Left lung (tissue), 10 donors: ENCODE data around the gene COMMD8. TPM values are rescaled to one million over a fixed set of nuclear protein-coding genes. Genes with fewer than 3 reads are reported as not detected.
"Not testable (repeated sequence)": the region's sequence is repeated elsewhere in the genome, so short reads cannot be mapped to it uniquely, and the experiment has no call there.

Experiments
- ATAC-seq: fragments of 200-7000 bp; cut with Tn5 transposase; one replicate; pipeline ENCODE4 v1.9.1; 2020; ENCODE audit warnings: moderate library complexity
- DNase-seq, 4 donors: peaks; one replicate each; pipeline ENCODE4 v3.0.0-alpha.2; 2013 to 2020
- H3K27ac ChIP-seq, 2 donors: fragments of 200-600 bp; sonication (generic) in 1 of 2; one replicate each; pipeline versions ENCODE4 v1.5.0 to v1.8.0; 2020 to 2021
- H3K27me3 ChIP-seq, 2 donors: fragments of 200-600 bp; sonication (generic) in 1 of 2; one replicate each; pipeline versions ENCODE4 v1.5.0 to v1.8.0; 2020 to 2021
- H3K36me3 ChIP-seq, 2 donors: fragments of 200-600 bp; sonication (generic) in 1 of 2; one replicate each; pipeline versions ENCODE4 v1.5.0 to v1.8.0; 2020 to 2021
- H3K4me1 ChIP-seq, 2 donors: fragments of 200-600 bp; one replicate each; pipeline ENCODE4 v1.8.0; 2021
- H3K4me3 ChIP-seq, 2 donors: fragments of 200-600 bp; sonication (generic) in 1 of 2; one replicate each; pipeline versions ENCODE4 v1.5.0 to v1.8.0; 2020 to 2021; ENCODE audit warnings: mild to moderate bottlenecking in 1 of 2
- H3K9me3 ChIP-seq, 2 donors: fragments of 200-600 bp; sonication (generic) in 1 of 2; one replicate each; pipeline versions ENCODE4 v1.5.0 to v1.8.0; 2020 to 2021
- intact Hi-C, 2 donors: fragments of 100-400 bp; cut with DNase I; formaldehyde crosslinking; loops; one replicate each; pipeline versions ENCODE4 v1.11.2 to v1.14.2; 2022
- polyA plus RNA-seq, 6 donors: library from polyadenylated mRNA; unstranded; fragments of 120-200 nt; gene quantifications; one replicate each; pipeline ENCODE4 v1.2.1, GENCODE V29; 2013; ENCODE audit not compliant: insufficient read length in 6 of 6
- total RNA-seq, 2 donors: library from RNA; stranded (reverse); fragmentation: NEBNext Ultra II Directional; extraction: Animal tissue kit (Norgen Biotek cat#: 25700); gene quantifications; one replicate each; pipeline ENCODE4 v1.2.1, GENCODE V29; 2021
- TF ChIP-seq, protein P1 (sequence below), 2 donors: fragments of 200-600 bp; sonication (generic) in 1 of 2; IDR thresholded peaks; one replicate each; pipeline versions ENCODE4 v1.5.0 to v1.8.0; 2021; ENCODE audit warnings: antibody characterized with exemption in 2 of 2
- donor health status: DM: no; HTN: yes; CAD: no.
- donor health status: DM: no; HTN: no; CAD: no.

COMMD8 gene
- total and polyA plus RNA-seq, 8 donors = 18.9 to 22.1 (median 19.9) TPM

DNA sequence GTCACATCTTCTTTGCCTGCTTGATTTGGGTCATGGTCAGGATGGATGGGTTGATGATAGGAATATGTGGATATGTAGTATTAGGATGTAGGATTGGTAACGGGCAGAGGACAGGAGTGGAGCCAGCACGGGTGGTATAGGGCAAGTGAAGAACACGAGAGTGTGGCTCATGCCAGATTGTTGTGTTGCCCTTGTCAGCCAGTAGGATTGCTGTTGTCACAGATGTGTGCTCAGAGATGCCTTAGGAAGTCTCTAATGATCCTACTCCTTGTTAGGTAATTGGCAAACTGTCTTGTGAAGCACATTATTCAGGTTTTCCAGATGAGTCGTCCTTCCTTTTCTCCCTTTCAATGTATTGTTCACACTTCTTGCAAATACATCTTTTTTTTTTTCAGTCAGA is 27.0 kb upstream of the COMMD8 start:
- peaks cover 0 to 19% of the 10 kb centered on the region in 2 donors for H3K4me1 ChIP-seq
- H3K27me3 ChIP-seq = no peaks in the 10 kb centered on the region
- H3K27ac ChIP-seq = no peak overlapping the region
- no peak for ATAC-seq
- TF ChIP-seq, protein P1, sequence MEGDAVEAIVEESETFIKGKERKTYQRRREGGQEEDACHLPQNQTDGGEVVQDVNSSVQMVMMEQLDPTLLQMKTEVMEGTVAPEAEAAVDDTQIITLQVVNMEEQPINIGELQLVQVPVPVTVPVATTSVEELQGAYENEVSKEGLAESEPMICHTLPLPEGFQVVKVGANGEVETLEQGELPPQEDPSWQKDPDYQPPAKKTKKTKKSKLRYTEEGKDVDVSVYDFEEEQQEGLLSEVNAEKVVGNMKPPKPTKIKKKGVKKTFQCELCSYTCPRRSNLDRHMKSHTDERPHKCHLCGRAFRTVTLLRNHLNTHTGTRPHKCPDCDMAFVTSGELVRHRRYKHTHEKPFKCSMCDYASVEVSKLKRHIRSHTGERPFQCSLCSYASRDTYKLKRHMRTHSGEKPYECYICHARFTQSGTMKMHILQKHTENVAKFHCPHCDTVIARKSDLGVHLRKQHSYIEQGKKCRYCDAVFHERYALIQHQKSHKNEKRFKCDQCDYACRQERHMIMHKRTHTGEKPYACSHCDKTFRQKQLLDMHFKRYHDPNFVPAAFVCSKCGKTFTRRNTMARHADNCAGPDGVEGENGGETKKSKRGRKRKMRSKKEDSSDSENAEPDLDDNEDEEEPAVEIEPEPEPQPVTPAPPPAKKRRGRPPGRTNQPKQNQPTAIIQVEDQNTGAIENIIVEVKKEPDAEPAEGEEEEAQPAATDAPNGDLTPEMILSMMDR (IDR thresholded peaks at IDR 0.05) = peak in 1 of 2 donors; percentile 23
- intact Hi-C loops = no loop called here
- no peaks in the 10 kb centered on the region for H3K36me3 ChIP-seq
- DNase-seq = no peak
- no peaks in the 10 kb centered on the region for H3K9me3 ChIP-seq
- no peak overlapping the region for H3K4me3 ChIP-seq

GRCh38 chr4:47488706-47489105 is 25.2 kb upstream of the COMMD8 start:
- no peaks in the 10 kb centered on the region for H3K9me3 ChIP-seq
- no peaks in the 10 kb centered on the region for H3K27me3 ChIP-seq
- H3K4me3 ChIP-seq = no peak overlapping the region
- peaks cover 0 to 33% of the 10 kb centered on the region in 2 donors for H3K4me1 ChIP-seq
- DNase-seq = no peak
- H3K36me3 ChIP-seq = no peaks in the 10 kb centered on the region
- TF ChIP-seq, protein P1 (IDR thresholded peaks at IDR 0.05) = no peak
- no peak overlapping the region for H3K27ac ChIP-seq
- intact Hi-C loops = no loop called here
- no peak for ATAC-seq

GRCh38 chr4:47486727-47487126 is 23.2 kb upstream of the COMMD8 start:
- peaks cover 0 to 42% of the 10 kb centered on the region in 2 donors for H3K4me1 ChIP-seq
- H3K9me3 ChIP-seq, intact Hi-C loops, H3K27me3 ChIP-seq, H3K27ac ChIP-seq, DNase-seq, H3K36me3 ChIP-seq, ATAC-seq: not testable (repeated sequence)
- H3K4me3 ChIP-seq = peak overlapping the region in 1 of 2 donors; percentile 55

DNA sequence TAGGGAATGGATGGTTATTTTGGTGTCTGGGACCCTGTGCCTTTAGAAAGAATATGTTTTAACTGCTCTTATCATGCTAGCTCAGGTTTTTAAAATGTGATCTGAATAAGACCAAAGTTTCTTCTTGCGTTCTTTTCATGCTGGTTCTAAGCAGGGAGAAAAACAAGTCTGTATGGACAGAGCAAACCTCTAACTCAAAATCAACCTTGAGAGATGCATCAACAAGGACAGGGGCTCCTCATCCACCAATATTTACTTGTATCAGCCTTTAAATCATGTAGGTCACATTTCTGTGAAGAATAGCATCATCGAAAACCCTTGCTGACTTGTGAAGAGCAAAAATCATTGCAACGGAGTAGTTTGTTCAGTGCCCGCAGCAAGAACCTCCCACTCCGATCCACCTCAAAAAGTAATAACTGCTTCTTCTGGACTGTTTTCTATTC is 22.8 kb upstream of the COMMD8 start:
- Histone ChIP-seq H3K4me3 (peak overlapping the region; percentile 40 to 55), H3K27me3 (no peaks in the 10 kb centered on the region), H3K4me1 (peaks cover 0 to 42% of the 10 kb centered on the region in 2 donors), H3K9me3 (no peaks in the 10 kb centered on the region), H3K36me3 (no peaks in the 10 kb centered on the region), H3K27ac (peak overlapping the region; percentile 95 to 96)
- ATAC-seq (peak; percentile 2), DNase-seq (peak in 2 of 4 donors; percentile 13 to 23)
- TF ChIP-seq, protein P1 (IDR thresholded peaks at IDR 0.05) = no peak
- intact Hi-C loops = no loop called here

DNA sequence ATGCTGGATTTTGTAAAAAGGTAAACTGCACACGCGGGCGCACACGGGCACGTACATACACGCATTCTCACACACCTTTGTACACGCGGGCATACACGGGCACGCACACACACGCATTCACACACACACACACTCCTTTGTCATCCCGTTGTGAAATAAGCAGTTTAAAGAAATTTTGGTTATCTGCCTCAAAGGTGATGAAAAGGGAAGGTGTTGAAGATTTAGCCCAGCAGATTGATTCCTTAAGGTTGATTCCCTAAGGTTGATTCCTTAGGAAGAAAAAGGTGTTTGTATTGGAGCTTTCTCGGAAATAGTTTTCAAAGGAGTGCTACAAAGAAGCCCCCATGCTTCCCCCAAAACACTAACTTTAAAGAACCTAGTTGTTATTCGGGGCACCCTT is 22.3 kb upstream of the COMMD8 start:
- H3K9me3 ChIP-seq = no peaks in the 10 kb centered on the region
- no peaks in the 10 kb centered on the region for H3K27me3 ChIP-seq
- peak overlapping the region; percentile 95 to 96 for H3K27ac ChIP-seq
- peak; percentile 6 for ATAC-seq
- peak overlapping the region; percentile 40 to 55 for H3K4me3 ChIP-seq
- peaks cover 0 to 42% of the 10 kb centered on the region in 2 donors for H3K4me1 ChIP-seq
- TF ChIP-seq, protein P1 (IDR thresholded peaks at IDR 0.05) = no peak
- no peak for DNase-seq
- intact Hi-C loops = no loop called here
- H3K36me3 ChIP-seq = no peaks in the 10 kb centered on the region
